HEK293 (cell line): Measurements from ENCODE around the gene TMEM234.

Source experiments
- CTCF ChIA-PET: fragments of 350-600 bp; formaldehyde crosslinking; extraction: SDS; loops from one replicate; lab custom pipeline; 2021; ENCODE audit warnings: antibody characterized with exemption; lab: Yijun Ruan, JAX
- POLR2A ChIA-PET: fragments of 300-600 bp; formaldehyde crosslinking; extraction: SDS; loops from one replicate; lab custom pipeline; 2020; ENCODE audit warnings: antibody characterized with exemption, inconsistent platforms; lab: Yijun Ruan, JAX
- H3K27ac ChIP-seq: fragments of 200-500 bp; sonication (Bioruptor generic); 2 replicates; pipeline ENCODE4 v1.5.1; 2014; ENCODE audit warnings: low read depth, low read length, control low read depth, inconsistent platforms; ENCODE audit errors: extremely low read depth
- H3K36me3 ChIP-seq, 2 experiments: fragments of 200-500 bp in 1 of 2; sonication (Bioruptor generic) in 1 of 2; 1 replicate in 1 of 2; 2 replicates in 1 of 2; pipeline ENCODE4 v1.5.1; 2014 to 2017; ENCODE audit warnings: inconsistent platforms in 2 of 2, low read length in 2 of 2; ENCODE audit not compliant: control insufficient read depth in 2 of 2, insufficient read depth in 1 of 2
- H3K4me1 ChIP-seq: fragments of 200-500 bp; sonication (Bioruptor generic); 2 replicates; pipeline ENCODE4 v1.5.1; 2014; ENCODE audit warnings: mild to moderate bottlenecking, low read length, inconsistent platforms; ENCODE audit not compliant: control insufficient read depth, insufficient read depth
- H3K4me3 ChIP-seq: 2 replicates; pipeline ENCODE4 v1.5.1; 2011; ENCODE audit warnings: low read depth, mild to moderate bottlenecking, control low read depth, low read length, moderate library complexity
- H3K9me3 ChIP-seq: fragments of 200-500 bp; sonication (Bioruptor generic); 2 replicates; pipeline ENCODE4 v1.5.1; 2014; ENCODE audit warnings: low read depth, low read length, inconsistent platforms; ENCODE audit not compliant: control insufficient read depth, insufficient read depth
- AEBP2 ChIP-seq: fragments of 450-650 bp; formaldehyde crosslinking; IDR thresholded peaks from 2 replicates; pipeline ENCODE4 v1.5.1; 2016; ENCODE audit warnings: missing biosample characterization, missing genetic modification characterization, borderline replicate concordance
- BCL11A ChIP-seq: fragments of 450-650 bp; formaldehyde crosslinking; IDR thresholded peaks from 2 replicates; pipeline ENCODE4 v1.5.1; 2016; ENCODE audit warnings: low read depth, missing biosample characterization, missing genetic modification characterization
- GLI2 ChIP-seq: fragments of 450-650 bp; formaldehyde crosslinking; IDR thresholded peaks from 2 replicates; pipeline ENCODE4; 2017; ENCODE audit warnings: missing biosample characterization, missing genetic modification characterization, low read depth, borderline replicate concordance
- KLF7 ChIP-seq: fragments of 450-650 bp; formaldehyde crosslinking; IDR thresholded peaks from 2 replicates; pipeline ENCODE4 v1.5.1; 2016; ENCODE audit warnings: missing biosample characterization, missing genetic modification characterization, borderline replicate concordance
- PRDM2 ChIP-seq: fragments of 450-650 bp; formaldehyde crosslinking; IDR thresholded peaks from 2 replicates; pipeline ENCODE4 v1.5.1; 2016; ENCODE audit warnings: missing biosample characterization, missing genetic modification characterization, borderline replicate concordance
- TRIM28 ChIP-seq: IDR thresholded peaks from 2 replicates; pipeline ENCODE4 v1.6.1; 2011; ENCODE audit warnings: low read length, control low read depth, borderline replicate concordance
- ZFP41 ChIP-seq: fragments of 450-650 bp; formaldehyde crosslinking; IDR thresholded peaks from 2 replicates; pipeline ENCODE4 v1.5.1; 2016; ENCODE audit warnings: missing biosample characterization, missing genetic modification characterization, borderline replicate concordance
- ZNF157 ChIP-seq: fragments of 450-650 bp; formaldehyde crosslinking; IDR thresholded peaks from 2 replicates; pipeline ENCODE4 v1.5.1; 2016; ENCODE audit warnings: missing biosample characterization, missing genetic modification characterization
- ZNF174 ChIP-seq: fragments of 450-650 bp; formaldehyde crosslinking; IDR thresholded peaks from 2 replicates; pipeline ENCODE4 v1.5.0; 2017; ENCODE audit warnings: missing biosample characterization, mild to moderate bottlenecking, missing genetic modification characterization
- ZNF48 ChIP-seq: fragments of 450-650 bp; formaldehyde crosslinking; IDR thresholded peaks from 2 replicates; pipeline ENCODE4 v1.5.1; 2016; ENCODE audit warnings: missing biosample characterization, missing genetic modification characterization
- ZNF626 ChIP-seq: fragments of 450-650 bp; sonication (Bioruptor Pico); formaldehyde crosslinking; IDR thresholded peaks from 2 replicates; pipeline ENCODE4 v1.5.1; 2018; ENCODE audit warnings: missing biosample characterization, missing genetic modification characterization, inconsistent platforms
- TF ChIP-seq, protein P1 (sequence below): fragments of 450-650 bp; formaldehyde crosslinking; IDR thresholded peaks from 2 replicates; pipeline ENCODE4 v1.5.1; 2016; ENCODE audit warnings: missing biosample characterization, missing genetic modification characterization
- TF ChIP-seq, protein P2 (sequence below): fragments of 450-650 bp; formaldehyde crosslinking; IDR thresholded peaks from 2 replicates; pipeline ENCODE4 v1.5.1; 2017; ENCODE audit warnings: missing biosample characterization, missing genetic modification characterization
- TF ChIP-seq, protein P3 (sequence below): fragments of 450-650 bp; formaldehyde crosslinking; IDR thresholded peaks from 2 replicates; pipeline ENCODE4 v1.5.1; 2016; ENCODE audit warnings: missing biosample characterization, missing genetic modification characterization

The TMEM234 gene

GRCh38 chr1:32239337-32239736, 17.2 kb upstream of the TMEM234 start:
- Histone ChIP-seq H3K4me3 (no peak overlapping the region), H3K9me3 (no peaks in the 10 kb centered on the region), H3K27ac (no peak overlapping the region), H3K36me3 (peaks cover 0 to 6% of the 10 kb centered on the region in 2 experiments; a peak in 1 of 3 replicates), H3K4me1 (no peaks in the 10 kb centered on the region)
- TF ChIP-seq GLI2 (tag by site-specific recombination): no peak
- POLR2A ChIA-PET: interaction anchor here (0.6 kb wide), 1 partner anchor 59 kb away, joined by 4 read pairs; no protein-coding TSS in a partner anchor
- CTCF ChIA-PET: interaction anchor here (0.6 to 5.9 kb wide), 4 partner anchors 9 to 237 kb away, joined by 3 to 33 read pairs (median 6); partner anchors contain the start of gene FAM167B

- H3K27ac ChIP-seq: no peak overlapping the region
- ChIA-PET POLR2A (no interaction called here), CTCF (no interaction called here)
- H3K4me1 ChIP-seq: no peaks in the 10 kb centered on the region
- H3K36me3 ChIP-seq: peaks cover 8 to 37% of the 10 kb centered on the region in 2 experiments; a peak in 2 of 3 replicates
- H3K9me3 ChIP-seq: no peaks in the 10 kb centered on the region
- no peak overlapping the region for H3K4me3 ChIP-seq
- TF ChIP-seq, protein P1, sequence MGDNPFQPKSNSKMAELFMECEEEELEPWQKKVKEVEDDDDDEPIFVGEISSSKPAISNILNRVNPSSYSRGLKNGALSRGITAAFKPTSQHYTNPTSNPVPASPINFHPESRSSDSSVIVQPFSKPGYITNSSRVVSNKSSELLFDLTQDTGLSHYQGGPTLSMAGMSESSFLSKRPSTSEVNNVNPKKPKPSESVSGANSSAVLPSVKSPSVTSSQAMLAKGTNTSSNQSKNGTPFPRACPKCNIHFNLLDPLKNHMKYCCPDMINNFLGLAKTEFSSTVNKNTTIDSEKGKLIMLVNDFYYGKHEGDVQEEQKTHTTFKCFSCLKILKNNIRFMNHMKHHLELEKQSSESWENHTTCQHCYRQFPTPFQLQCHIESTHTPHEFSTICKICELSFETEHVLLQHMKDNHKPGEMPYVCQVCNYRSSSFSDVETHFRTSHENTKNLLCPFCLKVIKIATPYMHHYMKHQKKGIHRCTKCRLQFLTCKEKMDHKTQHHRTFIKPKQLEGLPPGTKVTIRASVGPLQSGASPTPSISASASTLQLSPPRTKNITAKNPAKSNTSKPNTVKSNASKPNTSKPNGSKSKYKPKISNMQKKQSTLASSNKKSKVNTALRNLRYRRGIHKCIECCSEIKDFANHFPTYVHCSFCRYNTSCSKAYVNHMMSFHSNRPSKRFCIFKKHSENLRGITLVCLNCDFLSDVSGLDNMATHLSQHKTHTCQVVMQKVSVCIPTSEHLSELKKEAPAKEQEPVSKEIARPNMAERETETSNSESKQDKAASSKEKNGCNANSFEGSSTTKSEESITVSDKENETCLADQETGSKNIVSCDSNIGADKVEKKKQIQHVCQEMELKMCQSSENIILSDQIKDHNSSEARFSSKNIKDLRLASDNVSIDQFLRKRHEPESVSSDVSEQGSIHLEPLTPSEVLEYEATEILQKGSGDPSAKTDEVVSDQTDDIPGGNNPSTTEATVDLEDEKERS (tag by site-specific recombination): no peak
- TF ChIP-seq, protein P2, sequence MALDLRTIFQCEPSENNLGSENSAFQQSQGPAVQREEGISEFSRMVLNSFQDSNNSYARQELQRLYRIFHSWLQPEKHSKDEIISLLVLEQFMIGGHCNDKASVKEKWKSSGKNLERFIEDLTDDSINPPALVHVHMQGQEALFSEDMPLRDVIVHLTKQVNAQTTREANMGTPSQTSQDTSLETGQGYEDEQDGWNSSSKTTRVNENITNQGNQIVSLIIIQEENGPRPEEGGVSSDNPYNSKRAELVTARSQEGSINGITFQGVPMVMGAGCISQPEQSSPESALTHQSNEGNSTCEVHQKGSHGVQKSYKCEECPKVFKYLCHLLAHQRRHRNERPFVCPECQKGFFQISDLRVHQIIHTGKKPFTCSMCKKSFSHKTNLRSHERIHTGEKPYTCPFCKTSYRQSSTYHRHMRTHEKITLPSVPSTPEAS: no peak
- TF ChIP-seq ZNF174 (tag by site-specific recombination): no peak
- no peak for TF ChIP-seq KLF7
- no peak for TF ChIP-seq AEBP2 (tag by site-specific recombination)
- no peak for TF ChIP-seq TRIM28
- TF ChIP-seq ZNF48 (tag by site-specific recombination): no peak
- TF ChIP-seq PRDM2 (tag by site-specific recombination): no peak
- no peak for TF ChIP-seq ZNF157
- no peak for TF ChIP-seq BCL11A (tag by site-specific recombination)
- no peak for TF ChIP-seq ZFP41 (tag by site-specific recombination)
- TF ChIP-seq, protein P3, sequence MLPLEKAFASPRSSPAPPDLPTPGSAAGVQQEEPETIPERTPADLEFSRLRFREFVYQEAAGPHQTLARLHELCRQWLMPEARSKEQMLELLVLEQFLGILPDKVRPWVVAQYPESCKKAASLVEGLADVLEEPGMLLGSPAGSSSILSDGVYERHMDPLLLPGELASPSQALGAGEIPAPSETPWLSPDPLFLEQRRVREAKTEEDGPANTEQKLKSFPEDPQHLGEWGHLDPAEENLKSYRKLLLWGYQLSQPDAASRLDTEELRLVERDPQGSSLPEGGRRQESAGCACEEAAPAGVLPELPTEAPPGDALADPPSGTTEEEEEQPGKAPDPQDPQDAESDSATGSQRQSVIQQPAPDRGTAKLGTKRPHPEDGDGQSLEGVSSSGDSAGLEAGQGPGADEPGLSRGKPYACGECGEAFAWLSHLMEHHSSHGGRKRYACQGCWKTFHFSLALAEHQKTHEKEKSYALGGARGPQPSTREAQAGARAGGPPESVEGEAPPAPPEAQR (tag by site-specific recombination): no peak
- no peak for TF ChIP-seq ZNF626
- TF ChIP-seq, all 188 proteins: peak for 0
Observed at GRCh38 chr1:32234792-32235191, 12.6 kb upstream of the TMEM234 start.
